Liver (tissue), 9 donors: ENCODE results near the gene TTC1. TPM values are rescaled to one million over a fixed set of nuclear protein-coding genes. Genes with fewer than 3 reads are reported as not detected.

Source experiments
- DNase-seq: peaks from one replicate; pipeline ENCODE4 v3.0.0-alpha.2; 2017; ENCODE audit warnings: low spot score
- H3K27ac ChIP-seq, 2 donors: one replicate each; pipeline ENCODE4 v1.7.0; 2013; ENCODE audit warnings: inconsistent platforms in 2 of 2, low read length in 2 of 2, control low read depth in 1 of 2, low read depth in 1 of 2, mild to moderate bottlenecking in 1 of 2
- H3K27me3 ChIP-seq, 4 donors: one replicate each; pipeline versions ENCODE4 v1.6.1 to v1.7.0; 2013; ENCODE audit warnings: low read length in 3 of 4, inconsistent platforms in 1 of 4, mild to moderate bottlenecking in 1 of 4, moderate library complexity in 1 of 4; ENCODE audit not compliant: control insufficient read depth in 4 of 4, insufficient read depth in 4 of 4
- H3K36me3 ChIP-seq, 4 donors: one replicate each; pipeline versions ENCODE4 v1.6.1 to v1.7.0; 2013; ENCODE audit warnings: low read length in 3 of 4, mild to moderate bottlenecking in 3 of 4, low read depth in 1 of 4, moderate library complexity in 1 of 4; ENCODE audit not compliant: control insufficient read depth in 4 of 4, insufficient read depth in 3 of 4
- H3K4me1 ChIP-seq, 4 donors: one replicate each; pipeline versions ENCODE4 v1.6.1 to v1.7.0; 2013; ENCODE audit warnings: low read length in 3 of 4, mild to moderate bottlenecking in 3 of 4, moderate library complexity in 1 of 4; ENCODE audit not compliant: control insufficient read depth in 4 of 4, insufficient read depth in 4 of 4
- H3K4me3 ChIP-seq, 3 donors: one replicate each; pipeline versions ENCODE4 v1.6.1 to v1.7.0; 2013; ENCODE audit warnings: low read length in 3 of 3, control low read depth in 1 of 3, low read depth in 1 of 3, mild to moderate bottlenecking in 1 of 3
- H3K9ac ChIP-seq, 2 donors: one replicate each; pipeline ENCODE4 v1.7.0; 2013; ENCODE audit warnings: low read length in 2 of 2, mild to moderate bottlenecking in 2 of 2, moderate library complexity in 2 of 2, control low read depth in 1 of 2, low read depth in 1 of 2
- H3K9me3 ChIP-seq, 4 donors: one replicate each; pipeline versions ENCODE4 v1.6.1 to v1.7.0; 2013; ENCODE audit warnings: low read length in 3 of 4; ENCODE audit not compliant: control insufficient read depth in 4 of 4
- EGR1 ChIP-seq, 2 donors: IDR thresholded peaks; 2 replicates each; pipeline ENCODE4 v1.6.1; 2016 to 2018; ENCODE audit warnings: antibody characterized with exemption in 2 of 2, low read depth in 2 of 2
- FOXA1 ChIP-seq: IDR thresholded peaks from 2 replicates; pipeline ENCODE4 v1.6.1; 2016; ENCODE audit warnings: antibody characterized with exemption
- FOXA2 ChIP-seq: IDR thresholded peaks from 2 replicates; pipeline ENCODE4 v1.6.1; 2016; ENCODE audit warnings: antibody characterized with exemption
- GABPA ChIP-seq, 2 donors: IDR thresholded peaks in 1 of 2; conservative IDR thresholded peaks in 1 of 2; 2 replicates each; pipeline ENCODE4 v1.6.1; 2016; ENCODE audit warnings: antibody characterized with exemption in 2 of 2, mild to moderate bottlenecking in 1 of 2, moderate library complexity in 1 of 2
- HNF4A ChIP-seq, 2 donors: conservative IDR thresholded peaks; 2 replicates each; pipeline ENCODE4 v1.6.1; 2016; ENCODE audit warnings: antibody characterized with exemption in 2 of 2, mild to moderate bottlenecking in 2 of 2
- JUND ChIP-seq, 2 donors: IDR thresholded peaks; 2 replicates each; pipeline ENCODE4 v1.6.1; 2016; ENCODE audit warnings: antibody characterized with exemption in 2 of 2
- NR2F2 ChIP-seq: IDR thresholded peaks from 2 replicates; pipeline ENCODE4 v1.6.1; 2016; ENCODE audit warnings: antibody characterized with exemption
- RAD21 ChIP-seq, 2 donors: IDR thresholded peaks; 2 replicates each; pipeline ENCODE4 v1.6.1; 2016; ENCODE audit warnings: antibody characterized with exemption in 2 of 2, mild to moderate bottlenecking in 2 of 2
- RXRA ChIP-seq, 2 donors: IDR thresholded peaks; 2 replicates each; pipeline ENCODE4 v1.6.1; 2017 to 2018; ENCODE audit warnings: antibody characterized with exemption in 2 of 2, mild to moderate bottlenecking in 1 of 2
- SP1 ChIP-seq: IDR thresholded peaks from 2 replicates; pipeline ENCODE4 v1.6.1; 2018; ENCODE audit warnings: antibody characterized with exemption, mild to moderate bottlenecking
- TAF1 ChIP-seq: conservative IDR thresholded peaks from 2 replicates; pipeline ENCODE4 v1.6.1; 2016; ENCODE audit warnings: antibody characterized with exemption, mild to moderate bottlenecking
- YY1 ChIP-seq: IDR thresholded peaks from 2 replicates; pipeline ENCODE4 v1.6.1; 2016; ENCODE audit warnings: antibody characterized with exemption, mild to moderate bottlenecking
- ZBTB33 ChIP-seq: IDR thresholded peaks from 2 replicates; pipeline ENCODE4 v1.6.1; 2016; ENCODE audit warnings: antibody characterized with exemption
- WGBS: extraction: QIAGEN DNeasy Blood & Tissue Kit; methylation state at CpG from one replicate; pipeline ENCODE4 v1.1.7; 2013; 5-methylcytosine and 5-hydroxymethylcytosine counted together
- polyA plus RNA-seq, 2 donors: library from polyadenylated mRNA; stranded (reverse) in 1 of 2; unstranded in 1 of 2; fragments of 200-250 nt in 1 of 2; fragments of >200 nt in 1 of 2; fragmentation: Nextera tagmentation in 1 of 2; extraction: Ambion mirVana in 1 of 2; gene quantifications; one replicate each; pipeline versions ENCODE4 v1.2.1 to v1.2.3, GENCODE V29; 2013 to 2015
- total RNA-seq, 2 donors: library from RNA; depleted of rRNA; stranded (reverse); fragments of >200 nt; gene quantifications; one replicate each; pipeline ENCODE4 v1.2.3, GENCODE V29; 2014
- TF ChIP-seq, protein P1 (sequence below): IDR thresholded peaks from 2 replicates; pipeline ENCODE4 v1.6.1; 2016; ENCODE audit warnings: antibody characterized with exemption
- TF ChIP-seq, protein P2 (sequence below): IDR thresholded peaks from 2 replicates; pipeline ENCODE4 v1.6.1; 2016; ENCODE audit warnings: antibody characterized with exemption, mild to moderate bottlenecking
- TF ChIP-seq, protein P3 (sequence below): IDR thresholded peaks from 2 replicates; pipeline ENCODE4 v1.6.1; 2016; ENCODE audit warnings: antibody characterized with exemption
- donor health status: healthy.
- donor health status: healthy.
- donor health status: healthy.
- donor health status: healthy.
- donor health status: healthy.

TTC1 gene
- total and polyA plus RNA-seq, 4 donors, result 18.0 to 35.5 (median 22.2) TPM

DNA sequence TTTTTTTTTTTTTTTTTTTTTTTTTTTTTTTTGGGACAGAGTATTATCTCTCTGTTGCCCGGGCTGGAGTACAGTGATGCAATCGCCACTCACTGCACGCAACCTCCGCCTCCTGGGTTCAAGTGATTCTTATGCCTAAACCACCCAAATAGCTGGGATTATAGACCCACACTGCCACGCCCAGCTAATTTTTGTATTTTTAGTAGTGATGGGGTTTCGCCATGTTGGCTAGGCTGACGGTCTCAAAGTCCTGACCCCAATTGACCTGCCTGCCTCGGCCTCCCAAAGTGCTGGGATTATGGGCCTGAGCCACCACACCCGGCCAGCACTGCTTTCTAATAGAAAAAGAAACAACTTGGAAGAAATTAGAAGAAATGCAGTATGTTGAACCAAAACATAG lies 39.2 kb downstream of the TTC1 start:
- TF ChIP-seq SP1 (no peak), TAF1 (no peak), JUND (IDR thresholded peaks at IDR 0.05) (no peak), NR2F2 (no peak), ZBTB33 (no peak), GABPA (IDR thresholded peaks at IDR 0.05 in 1 of 2, conservative IDR thresholded peaks at IDR 0.05 in 1 of 2) (no peak), RAD21 (IDR thresholded peaks at IDR 0.05) (no peak), FOXA1 (no peak), YY1 (no peak), RXRA (IDR thresholded peaks at IDR 0.05) (no peak), FOXA2 (no peak), HNF4A (conservative IDR thresholded peaks at IDR 0.05) (no peak), EGR1 (IDR thresholded peaks at IDR 0.05; ENCODE audit: low read depth in 2 of 2) (no peak)
- TF ChIP-seq, protein P1, sequence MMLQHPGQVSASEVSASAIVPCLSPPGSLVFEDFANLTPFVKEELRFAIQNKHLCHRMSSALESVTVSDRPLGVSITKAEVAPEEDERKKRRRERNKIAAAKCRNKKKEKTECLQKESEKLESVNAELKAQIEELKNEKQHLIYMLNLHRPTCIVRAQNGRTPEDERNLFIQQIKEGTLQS, result no peak
- TF ChIP-seq, protein P2, sequence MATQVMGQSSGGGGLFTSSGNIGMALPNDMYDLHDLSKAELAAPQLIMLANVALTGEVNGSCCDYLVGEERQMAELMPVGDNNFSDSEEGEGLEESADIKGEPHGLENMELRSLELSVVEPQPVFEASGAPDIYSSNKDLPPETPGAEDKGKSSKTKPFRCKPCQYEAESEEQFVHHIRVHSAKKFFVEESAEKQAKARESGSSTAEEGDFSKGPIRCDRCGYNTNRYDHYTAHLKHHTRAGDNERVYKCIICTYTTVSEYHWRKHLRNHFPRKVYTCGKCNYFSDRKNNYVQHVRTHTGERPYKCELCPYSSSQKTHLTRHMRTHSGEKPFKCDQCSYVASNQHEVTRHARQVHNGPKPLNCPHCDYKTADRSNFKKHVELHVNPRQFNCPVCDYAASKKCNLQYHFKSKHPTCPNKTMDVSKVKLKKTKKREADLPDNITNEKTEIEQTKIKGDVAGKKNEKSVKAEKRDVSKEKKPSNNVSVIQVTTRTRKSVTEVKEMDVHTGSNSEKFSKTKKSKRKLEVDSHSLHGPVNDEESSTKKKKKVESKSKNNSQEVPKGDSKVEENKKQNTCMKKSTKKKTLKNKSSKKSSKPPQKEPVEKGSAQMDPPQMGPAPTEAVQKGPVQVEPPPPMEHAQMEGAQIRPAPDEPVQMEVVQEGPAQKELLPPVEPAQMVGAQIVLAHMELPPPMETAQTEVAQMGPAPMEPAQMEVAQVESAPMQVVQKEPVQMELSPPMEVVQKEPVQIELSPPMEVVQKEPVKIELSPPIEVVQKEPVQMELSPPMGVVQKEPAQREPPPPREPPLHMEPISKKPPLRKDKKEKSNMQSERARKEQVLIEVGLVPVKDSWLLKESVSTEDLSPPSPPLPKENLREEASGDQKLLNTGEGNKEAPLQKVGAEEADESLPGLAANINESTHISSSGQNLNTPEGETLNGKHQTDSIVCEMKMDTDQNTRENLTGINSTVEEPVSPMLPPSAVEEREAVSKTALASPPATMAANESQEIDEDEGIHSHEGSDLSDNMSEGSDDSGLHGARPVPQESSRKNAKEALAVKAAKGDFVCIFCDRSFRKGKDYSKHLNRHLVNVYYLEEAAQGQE, result no peak
- H3K36me3 ChIP-seq, result peaks cover 5 to 31% (median 24%) of the 10 kb centered on the region in 4 donors
- 94% methylated on average over 9 of the region's 9 CpGs for WGBS

GRCh38 chr5:160049099-160049498 lies 40.2 kb downstream of the TTC1 start:
- Histone ChIP-seq H3K9me3 (no peaks in the 10 kb centered on the region), H3K9ac (no peak overlapping the region), H3K27me3 (no peaks in the 10 kb centered on the region), H3K4me3 (no peak overlapping the region), H3K27ac (no peak overlapping the region), H3K4me1 (no peaks in the 10 kb centered on the region), H3K36me3 (peaks cover 6 to 36% (median 24%) of the 10 kb centered on the region in 4 donors)
- WGBS, result 72% methylated on average over 3 of the region's 3 CpGs
- no peak for TF ChIP-seq FOXA1
- no peak for TF ChIP-seq GABPA (IDR thresholded peaks at IDR 0.05 in 1 of 2, conservative IDR thresholded peaks at IDR 0.05 in 1 of 2)
- TF ChIP-seq SP1, result no peak
- TF ChIP-seq, protein P2, result no peak
- TF ChIP-seq ZBTB33, result no peak
- TF ChIP-seq FOXA2, result no peak
- TF ChIP-seq NR2F2, result no peak
- TF ChIP-seq TAF1, result no peak
- TF ChIP-seq, protein P1, result no peak
- no peak for TF ChIP-seq JUND (IDR thresholded peaks at IDR 0.05)
- no peak for TF ChIP-seq RAD21 (IDR thresholded peaks at IDR 0.05)
- TF ChIP-seq RXRA (IDR thresholded peaks at IDR 0.05), result no peak
- TF ChIP-seq, protein P3, sequence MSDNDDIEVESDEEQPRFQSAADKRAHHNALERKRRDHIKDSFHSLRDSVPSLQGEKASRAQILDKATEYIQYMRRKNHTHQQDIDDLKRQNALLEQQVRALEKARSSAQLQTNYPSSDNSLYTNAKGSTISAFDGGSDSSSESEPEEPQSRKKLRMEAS, result no peak
- no peak for DNase-seq

More for the DNA sequence above, 39.2 kb downstream of the TTC1 start:
- Histone ChIP-seq H3K9me3 (no peaks in the 10 kb centered on the region), H3K27ac (no peak overlapping the region), H3K4me1 (no peaks in the 10 kb centered on the region), H3K27me3 (no peaks in the 10 kb centered on the region), H3K9ac (no peak overlapping the region), H3K4me3 (no peak overlapping the region)
- DNase-seq, result no peak
